DND-41 (cell line): Measurements from ENCODE around the gene MRO.

Experiments
- ATAC-seq: fragments of 200-7000 bp; cut with Tn5 transposase; 3 replicates; pipeline ENCODE4 v1.9.1; 2021; ENCODE audit warnings: low read depth; ENCODE audit not compliant: insufficient read depth
- DNase-seq: peaks from one replicate; pipeline ENCODE4 v3.0.0-alpha.2; 2020
- H2AFZ ChIP-seq: 2 replicates; pipeline ENCODE4 v1.6.0; 2012; ENCODE audit warnings: low read depth, low read length
- H3K27ac ChIP-seq: 2 replicates; pipeline ENCODE4 v1.5.1; 2012; ENCODE audit warnings: low read length, inconsistent platforms
- H3K27me3 ChIP-seq: fragments of 200-600 bp; sonication (generic); 2 replicates; pipeline ENCODE4 v1.6.0; 2012; ENCODE audit warnings: low read length, mild to moderate bottlenecking, inconsistent platforms; ENCODE audit not compliant: insufficient read depth, poor library complexity
- H3K36me3 ChIP-seq: 2 replicates; pipeline ENCODE4 v1.5.1; 2012; ENCODE audit warnings: low read length, inconsistent platforms; ENCODE audit not compliant: insufficient read depth
- H3K4me1 ChIP-seq: 2 replicates; pipeline ENCODE4 v1.5.1; 2012; ENCODE audit warnings: mild to moderate bottlenecking, low read length; ENCODE audit not compliant: insufficient read depth
- H3K4me2 ChIP-seq: 2 replicates; pipeline ENCODE4 v1.6.0; 2012; ENCODE audit warnings: mild to moderate bottlenecking, moderate library complexity, low read length, inconsistent platforms; ENCODE audit not compliant: insufficient read depth
- H3K4me3 ChIP-seq, 2 experiments: fragments of 200-600 bp in 1 of 2; shearing (Covaris generic) in 1 of 2; 2 replicates each; pipeline ENCODE4 v1.5.1; 2012 to 2016; ENCODE audit warnings: inconsistent platforms in 2 of 2, low read length in 2 of 2, mild to moderate bottlenecking in 2 of 2, low read depth in 1 of 2, moderate library complexity in 1 of 2
- H3K79me2 ChIP-seq: 2 replicates; pipeline ENCODE4 v1.6.0; 2012; ENCODE audit warnings: low read length, inconsistent platforms; ENCODE audit not compliant: insufficient read depth
- H3K9ac ChIP-seq: 2 replicates; pipeline ENCODE4 v1.6.0; 2012; ENCODE audit warnings: low read depth, mild to moderate bottlenecking, inconsistent platforms, low read length, moderate library complexity
- H3K9me3 ChIP-seq: 2 replicates; pipeline ENCODE4 v1.5.1; 2012; ENCODE audit warnings: low read length, moderate library complexity, mild to moderate bottlenecking, inconsistent platforms; ENCODE audit not compliant: insufficient read depth, severe bottlenecking
- H4K20me1 ChIP-seq: 2 replicates; pipeline ENCODE4 v1.6.0; 2012; ENCODE audit warnings: low read length; ENCODE audit not compliant: insufficient read depth
- EZH2 ChIP-seq: IDR thresholded peaks from 3 replicates; pipeline ENCODE4 v1.6.1; 2012; ENCODE audit warnings: borderline replicate concordance, low read depth, mild to moderate bottlenecking, moderate library complexity, low read length, inconsistent platforms; ENCODE audit not compliant: severe bottlenecking
- TF ChIP-seq, protein P1 (sequence below): IDR thresholded peaks from 2 replicates; pipeline ENCODE4 v1.5.1; 2012; ENCODE audit warnings: borderline replicate concordance, low read length, moderate library complexity, mild to moderate bottlenecking; ENCODE audit not compliant: poor library complexity, severe bottlenecking; ENCODE audit errors: extremely low read depth

The MRO gene

DNA sequence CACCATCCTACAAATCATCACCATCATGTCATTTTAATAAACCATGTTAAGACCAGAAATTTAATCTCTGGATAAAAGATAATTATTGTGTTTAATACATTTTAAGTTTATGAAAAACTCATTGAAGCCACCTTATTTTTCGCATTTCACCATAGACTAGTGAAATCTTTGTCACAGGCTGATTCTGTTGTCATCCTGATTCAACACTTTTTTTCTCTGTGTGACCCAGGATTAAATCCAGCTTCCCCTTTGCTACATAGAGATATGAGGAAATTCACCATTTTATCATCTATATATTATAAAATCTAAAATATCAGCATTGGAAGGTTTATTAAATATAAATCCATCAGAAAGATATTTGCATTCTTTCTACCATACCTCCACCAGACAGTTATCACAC is 29.2 kb upstream of the MRO start:
- no peaks in the 10 kb centered on the region for H3K27me3 ChIP-seq
- no peak overlapping the region for H3K4me3 ChIP-seq
- no peak overlapping the region for H2AFZ ChIP-seq
- no peak overlapping the region for H3K27ac ChIP-seq
- H3K4me2 ChIP-seq: no peak overlapping the region
- ATAC-seq: no peak
- no peaks in the 10 kb centered on the region for H3K4me1 ChIP-seq
- DNase-seq: no peak
- no peaks in the 10 kb centered on the region for H3K9me3 ChIP-seq
- H4K20me1 ChIP-seq: no peaks in the 10 kb centered on the region
- TF ChIP-seq, protein P1, sequence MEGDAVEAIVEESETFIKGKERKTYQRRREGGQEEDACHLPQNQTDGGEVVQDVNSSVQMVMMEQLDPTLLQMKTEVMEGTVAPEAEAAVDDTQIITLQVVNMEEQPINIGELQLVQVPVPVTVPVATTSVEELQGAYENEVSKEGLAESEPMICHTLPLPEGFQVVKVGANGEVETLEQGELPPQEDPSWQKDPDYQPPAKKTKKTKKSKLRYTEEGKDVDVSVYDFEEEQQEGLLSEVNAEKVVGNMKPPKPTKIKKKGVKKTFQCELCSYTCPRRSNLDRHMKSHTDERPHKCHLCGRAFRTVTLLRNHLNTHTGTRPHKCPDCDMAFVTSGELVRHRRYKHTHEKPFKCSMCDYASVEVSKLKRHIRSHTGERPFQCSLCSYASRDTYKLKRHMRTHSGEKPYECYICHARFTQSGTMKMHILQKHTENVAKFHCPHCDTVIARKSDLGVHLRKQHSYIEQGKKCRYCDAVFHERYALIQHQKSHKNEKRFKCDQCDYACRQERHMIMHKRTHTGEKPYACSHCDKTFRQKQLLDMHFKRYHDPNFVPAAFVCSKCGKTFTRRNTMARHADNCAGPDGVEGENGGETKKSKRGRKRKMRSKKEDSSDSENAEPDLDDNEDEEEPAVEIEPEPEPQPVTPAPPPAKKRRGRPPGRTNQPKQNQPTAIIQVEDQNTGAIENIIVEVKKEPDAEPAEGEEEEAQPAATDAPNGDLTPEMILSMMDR: no peak
- TF ChIP-seq EZH2: no peak
- no peaks in the 10 kb centered on the region for H3K79me2 ChIP-seq
- no peak overlapping the region for H3K9ac ChIP-seq
- no peaks in the 10 kb centered on the region for H3K36me3 ChIP-seq

DNA sequence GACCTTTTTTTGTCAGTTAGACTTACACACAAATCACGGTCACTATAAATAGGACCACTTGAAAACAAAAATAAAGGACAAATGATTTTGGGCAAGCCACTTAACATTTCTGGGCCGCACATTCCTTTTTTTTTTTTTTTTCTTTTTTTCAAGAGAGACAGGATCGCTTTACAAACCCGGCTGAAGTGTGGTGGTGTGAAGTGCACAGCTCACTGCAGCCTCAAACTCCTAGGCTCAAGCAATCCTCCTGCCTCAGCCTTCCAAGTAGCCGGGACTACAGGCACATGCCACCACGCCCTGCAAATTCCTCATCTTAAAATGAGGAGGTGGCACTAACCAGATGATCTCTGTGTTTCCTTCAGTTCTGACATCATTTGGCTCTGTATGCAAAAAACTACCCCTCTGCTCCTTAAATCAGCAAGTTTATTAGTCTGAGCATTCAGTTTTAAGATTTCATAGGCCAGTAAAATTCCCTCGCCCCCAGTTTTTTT is 28.3 kb upstream of the MRO start:
- ATAC-seq: no peak
- H3K27me3 ChIP-seq: no peaks in the 10 kb centered on the region
- TF ChIP-seq, protein P1: no peak
- TF ChIP-seq EZH2: no peak
- no peaks in the 10 kb centered on the region for H3K9me3 ChIP-seq
- no peaks in the 10 kb centered on the region for H3K4me1 ChIP-seq
- H2AFZ ChIP-seq: no peak overlapping the region
- no peak for DNase-seq
- no peak overlapping the region for H3K4me3 ChIP-seq
- no peak overlapping the region for H3K9ac ChIP-seq
- H4K20me1 ChIP-seq: no peaks in the 10 kb centered on the region
- no peaks in the 10 kb centered on the region for H3K79me2 ChIP-seq
- no peak overlapping the region for H3K27ac ChIP-seq
- H3K4me2 ChIP-seq: no peak overlapping the region
- H3K36me3 ChIP-seq: no peaks in the 10 kb centered on the region

GRCh38 chr18:50847192-50847591 is 27.4 kb upstream of the MRO start:
- Histone ChIP-seq H2AFZ (no peak overlapping the region), H3K4me2 (no peak overlapping the region), H3K79me2 (no peaks in the 10 kb centered on the region), H3K36me3 (no peaks in the 10 kb centered on the region), H3K4me1 (no peaks in the 10 kb centered on the region), H4K20me1 (no peaks in the 10 kb centered on the region), H3K27me3 (no peaks in the 10 kb centered on the region), H3K4me3 (no peak overlapping the region), H3K9ac (no peak overlapping the region), H3K9me3 (no peaks in the 10 kb centered on the region), H3K27ac (no peak overlapping the region)
- DNase-seq: no peak
- TF ChIP-seq, protein P1: no peak
- no peak for TF ChIP-seq EZH2
- no peak for ATAC-seq

- DNase-seq: no peak
- H4K20me1 ChIP-seq: no peaks in the 10 kb centered on the region
- no peak overlapping the region for H2AFZ ChIP-seq
- TF ChIP-seq, protein P1: no peak
- TF ChIP-seq EZH2: no peak
- H3K79me2 ChIP-seq: no peaks in the 10 kb centered on the region
- H3K4me1 ChIP-seq: no peaks in the 10 kb centered on the region
- no peaks in the 10 kb centered on the region for H3K36me3 ChIP-seq
- H3K4me2 ChIP-seq: no peak overlapping the region
- H3K27me3 ChIP-seq: peaks cover 3% of the 10 kb centered on the region
- no peak overlapping the region for H3K9ac ChIP-seq
- H3K27ac ChIP-seq: no peak overlapping the region
- no peaks in the 10 kb centered on the region for H3K9me3 ChIP-seq
- H3K4me3 ChIP-seq: no peak overlapping the region
- no peak for ATAC-seq
Measured at GRCh38 chr18:50844960-50845359, 25.1 kb upstream of the MRO start.
